IPS DF 6.9 (cell line): Measurements from ENCODE around the gene XRCC1.
"Not testable (repeated sequence)": the region's sequence is repeated elsewhere in the genome, so short reads cannot be mapped to it uniquely, and the experiment has no call there.

Source experiments
- DNase-seq: peaks from one replicate; pipeline ENCODE4 v3.0.0-alpha.2; 2013; ENCODE audit warnings: low read depth, low spot score
- H3K27ac ChIP-seq: one replicate; pipeline ENCODE4 v1.5.1; 2013; ENCODE audit warnings: low read length, control low read depth
- H3K27me3 ChIP-seq: 2 replicates; pipeline ENCODE4 v1.6.1; 2013; ENCODE audit warnings: mild to moderate bottlenecking, low read length; ENCODE audit not compliant: control insufficient read depth, insufficient read depth
- H3K36me3 ChIP-seq: 2 replicates; pipeline ENCODE4 v1.6.1; 2013; ENCODE audit warnings: low read length; ENCODE audit not compliant: control insufficient read depth, insufficient read depth
- H3K4me1 ChIP-seq: 2 replicates; pipeline ENCODE4 v1.6.1; 2013; ENCODE audit warnings: low read length; ENCODE audit not compliant: control insufficient read depth, insufficient read depth
- H3K4me3 ChIP-seq: 2 replicates; pipeline ENCODE4 v1.5.1; 2013; ENCODE audit warnings: mild to moderate bottlenecking, low read length
- H3K9me3 ChIP-seq: 2 replicates; pipeline ENCODE4 v1.6.1; 2013; ENCODE audit warnings: low read length, inconsistent platforms; ENCODE audit not compliant: control insufficient read depth, insufficient read depth
- WGBS: extraction: QIAGEN DNeasy Blood & Tissue Kit; methylation state at CpG from one replicate; pipeline ENCODE4 v1.1.7; 2013; ENCODE audit warnings: mixed read lengths, missing lambda C conversion rate; ENCODE audit not compliant: insufficient read length, insufficient coverage; 5-methylcytosine and 5-hydroxymethylcytosine counted together

XRCC1 gene

GRCh38 chr19:43560687-43561086, 14.6 kb downstream of the XRCC1 start:
- Histone ChIP-seq H3K9me3 (no peaks in the 10 kb centered on the region), H3K36me3 (peaks cover 4% of the 10 kb centered on the region; the same call in 1 of the 2 replicates), H3K4me1 (no peaks in the 10 kb centered on the region), H3K27me3 (no peaks in the 10 kb centered on the region), H3K4me3 (no peak overlapping the region), H3K27ac (no peak overlapping the region)
- WGBS = no CpG with 5 or more reads among the region's 6 CpGs
- DNase-seq = no peak

GRCh38 chr19:43555185-43555770, 20.0 kb downstream of the XRCC1 start:
- H3K4me1 ChIP-seq = no peaks in the 10 kb centered on the region
- no CpG with 5 or more reads among the region's 8 CpGs for WGBS
- H3K9me3 ChIP-seq = no peaks in the 10 kb centered on the region
- no peak overlapping the region for H3K27ac ChIP-seq
- no peaks in the 10 kb centered on the region for H3K27me3 ChIP-seq
- peak; percentile 71 for DNase-seq
- peaks cover 10% of the 10 kb centered on the region; the same call in 1 of the 2 replicates for H3K36me3 ChIP-seq
- no peak overlapping the region for H3K4me3 ChIP-seq

- Histone ChIP-seq H3K36me3 (peaks cover 10% of the 10 kb centered on the region; the same call in 1 of the 2 replicates), H3K9me3 (no peaks in the 10 kb centered on the region), H3K4me1 (no peaks in the 10 kb centered on the region), H3K4me3 (no peak overlapping the region), H3K27me3 (no peaks in the 10 kb centered on the region), H3K27ac (no peak overlapping the region)
- no CpG with 5 or more reads among the region's 15 CpGs for WGBS
- DNase-seq = no peak
Observed at GRCh38 chr19:43554317-43554895, 20.9 kb downstream of the XRCC1 start.

- no peaks in the 10 kb centered on the region for H3K9me3 ChIP-seq
- DNase-seq = no peak
- H3K4me3 ChIP-seq = no peak overlapping the region
- H3K27ac ChIP-seq = no peak overlapping the region
- no CpG with 5 or more reads among the region's 4 CpGs for WGBS
- H3K36me3 ChIP-seq = peaks cover 10% of the 10 kb centered on the region; the same call in 1 of the 2 replicates
- no peaks in the 10 kb centered on the region for H3K4me1 ChIP-seq
- no peaks in the 10 kb centered on the region for H3K27me3 ChIP-seq
Observed at GRCh38 chr19:43553656-43554055, 21.7 kb downstream of the XRCC1 start.

- no CpG with 5 or more reads among the region's 3 CpGs for WGBS
- DNase-seq = no peak
- Histone ChIP-seq H3K27ac (no peak overlapping the region), H3K4me3 (no peak overlapping the region), H3K36me3 (peaks cover 10% of the 10 kb centered on the region; the same call in 1 of the 2 replicates), H3K9me3 (no peaks in the 10 kb centered on the region), H3K27me3 (no peaks in the 10 kb centered on the region), H3K4me1 (no peaks in the 10 kb centered on the region)
Observed at GRCh38 chr19:43552616-43553015, 22.7 kb downstream of the XRCC1 start.

GRCh38 chr19:43552198-43552450, 23.2 kb downstream of the XRCC1 start:
- DNase-seq = no peak
- Histone ChIP-seq H3K4me3 (no peak overlapping the region), H3K36me3 (peaks cover 10% of the 10 kb centered on the region; the same call in 1 of the 2 replicates), H3K27ac (no peak overlapping the region), H3K27me3 (no peaks in the 10 kb centered on the region), H3K4me1 (no peaks in the 10 kb centered on the region), H3K9me3 (no peaks in the 10 kb centered on the region)
- WGBS = no CpG with 5 or more reads among the region's 3 CpGs

GRCh38 chr19:43551399-43552197, 23.7 kb downstream of the XRCC1 start:
- no peaks in the 10 kb centered on the region for H3K4me1 ChIP-seq
- no peak for DNase-seq
- H3K27me3 ChIP-seq = no peaks in the 10 kb centered on the region
- no CpG with 5 or more reads among the region's 23 CpGs for WGBS
- H3K36me3 ChIP-seq = peaks cover 12% of the 10 kb centered on the region; the same call in 1 of the 2 replicates
- H3K9me3 ChIP-seq = no peaks in the 10 kb centered on the region
- no peak overlapping the region for H3K27ac ChIP-seq
- no peak overlapping the region for H3K4me3 ChIP-seq

- DNase-seq = no peak
- H3K27ac ChIP-seq = no peak overlapping the region
- H3K4me1 ChIP-seq = no peaks in the 10 kb centered on the region
- no CpG with 5 or more reads among the region's 2 CpGs for WGBS
- no peaks in the 10 kb centered on the region for H3K9me3 ChIP-seq
- H3K27me3 ChIP-seq = no peaks in the 10 kb centered on the region
- H3K4me3 ChIP-seq = no peak overlapping the region
- H3K36me3 ChIP-seq = peaks cover 13% of the 10 kb centered on the region; the same call in 1 of the 2 replicates
Observed at GRCh38 chr19:43548706-43549105, 26.6 kb downstream of the XRCC1 start.

- WGBS = no CpG with 5 or more reads among the region's 24 CpGs
- H3K36me3 ChIP-seq = peaks cover 13% of the 10 kb centered on the region; the same call in 1 of the 2 replicates
- not testable (repeated sequence) for H3K9me3 ChIP-seq, H3K27me3 ChIP-seq, H3K4me1 ChIP-seq, DNase-seq, H3K4me3 ChIP-seq, H3K27ac ChIP-seq
Observed at GRCh38 chr19:43547926-43548325, 27.4 kb downstream of the XRCC1 start.

GRCh38 chr19:43546581-43546980, 28.7 kb downstream of the XRCC1 start:
- H3K27ac ChIP-seq = no peak overlapping the region
- DNase-seq = no peak
- H3K36me3 ChIP-seq = peaks cover 16% of the 10 kb centered on the region
- no peaks in the 10 kb centered on the region for H3K9me3 ChIP-seq
- no CpG with 5 or more reads among the region's 3 CpGs for WGBS
- H3K4me1 ChIP-seq = no peaks in the 10 kb centered on the region
- no peaks in the 10 kb centered on the region for H3K27me3 ChIP-seq
- H3K4me3 ChIP-seq = no peak overlapping the region
